IPS-18a (cell line): Measurements from ENCODE around the gene CDC42EP2.
"Not testable (repeated sequence)": the region's sequence is repeated elsewhere in the genome, so short reads cannot be mapped to it uniquely, and the experiment has no call there.

Experiments used
- H3K27ac ChIP-seq: one replicate; pipeline ENCODE4 v1.5.1; 2013; ENCODE audit warnings: low read length
- H3K27me3 ChIP-seq: one replicate; pipeline ENCODE4 v1.6.1; 2013; ENCODE audit warnings: mild to moderate bottlenecking, low read length; ENCODE audit not compliant: control insufficient read depth, insufficient read depth
- H3K36me3 ChIP-seq: one replicate; pipeline ENCODE4 v1.6.1; 2013; ENCODE audit warnings: low read depth, low read length; ENCODE audit not compliant: control insufficient read depth
- H3K4me1 ChIP-seq: one replicate; pipeline ENCODE4 v1.6.1; 2013; ENCODE audit warnings: low read depth, low read length; ENCODE audit not compliant: control insufficient read depth
- H3K4me3 ChIP-seq: one replicate; pipeline ENCODE4 v1.5.1; 2013; ENCODE audit warnings: low read length
- H3K9ac ChIP-seq: one replicate; pipeline ENCODE4 v1.6.1; 2013; ENCODE audit warnings: mild to moderate bottlenecking, low read length, moderate library complexity
- H3K9me3 ChIP-seq: one replicate; pipeline ENCODE4 v1.6.1; 2013; ENCODE audit warnings: low read depth, low read length; ENCODE audit not compliant: control insufficient read depth

CDC42EP2 gene

DNA sequence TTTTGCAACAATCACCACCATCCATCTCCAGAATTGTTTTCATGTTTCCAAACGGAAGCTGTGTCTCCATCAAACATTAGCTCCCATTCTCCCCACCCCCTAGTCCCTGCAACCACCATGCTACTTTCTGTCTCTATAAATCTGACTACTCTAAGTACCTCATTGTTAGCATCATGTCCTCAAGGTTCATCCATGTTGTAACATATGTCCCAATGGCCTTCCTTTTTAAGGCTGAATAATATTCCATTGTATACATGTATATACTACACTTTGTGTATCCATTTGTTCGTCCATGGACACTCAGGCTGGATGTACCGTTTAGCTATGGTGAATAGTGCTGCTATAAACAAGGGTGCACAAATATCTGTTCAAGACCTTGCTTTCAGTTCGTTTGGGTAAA is 10.8 kb downstream of the CDC42EP2 start:
- Histone ChIP-seq H3K4me1 (no peaks in the 10 kb centered on the region), H3K9me3 (no peaks in the 10 kb centered on the region), H3K9ac (no peak overlapping the region), H3K4me3 (no peak overlapping the region), H3K27ac (no peak overlapping the region), H3K36me3 (peaks cover 20% of the 10 kb centered on the region), H3K27me3 (no peaks in the 10 kb centered on the region)

- Histone ChIP-seq H3K27me3 (no peaks in the 10 kb centered on the region), H3K4me1 (no peaks in the 10 kb centered on the region), H3K9ac (no peak overlapping the region), H3K9me3 (no peaks in the 10 kb centered on the region), H3K36me3 (peaks cover 4% of the 10 kb centered on the region), H3K27ac (no peak overlapping the region), H3K4me3 (no peak overlapping the region)
Observed at GRCh38 chr11:65327021-65327420, 12.4 kb downstream of the CDC42EP2 start.

DNA sequence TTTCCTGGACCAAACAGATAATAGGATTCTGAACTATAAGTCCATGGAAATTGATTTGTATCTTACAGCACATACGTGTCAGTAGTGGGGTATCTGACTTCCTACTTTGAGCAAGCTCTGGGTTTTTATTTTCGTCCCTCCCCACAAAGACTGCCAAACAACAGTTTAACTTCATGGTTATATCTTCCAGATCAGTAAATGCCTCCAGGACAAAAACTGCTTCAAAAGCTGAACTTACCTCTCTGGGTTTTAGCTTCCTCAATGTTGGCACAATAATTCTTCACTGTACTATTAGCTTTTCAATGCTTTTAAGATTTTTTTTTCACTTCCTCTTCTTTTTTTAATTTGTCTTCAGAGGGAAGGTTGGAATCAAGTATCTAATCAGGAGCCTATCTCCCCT is 14.8 kb downstream of the CDC42EP2 start:
- Histone ChIP-seq H3K4me3 (no peak overlapping the region), H3K9ac (no peak overlapping the region), H3K27ac (no peak overlapping the region)

DNA sequence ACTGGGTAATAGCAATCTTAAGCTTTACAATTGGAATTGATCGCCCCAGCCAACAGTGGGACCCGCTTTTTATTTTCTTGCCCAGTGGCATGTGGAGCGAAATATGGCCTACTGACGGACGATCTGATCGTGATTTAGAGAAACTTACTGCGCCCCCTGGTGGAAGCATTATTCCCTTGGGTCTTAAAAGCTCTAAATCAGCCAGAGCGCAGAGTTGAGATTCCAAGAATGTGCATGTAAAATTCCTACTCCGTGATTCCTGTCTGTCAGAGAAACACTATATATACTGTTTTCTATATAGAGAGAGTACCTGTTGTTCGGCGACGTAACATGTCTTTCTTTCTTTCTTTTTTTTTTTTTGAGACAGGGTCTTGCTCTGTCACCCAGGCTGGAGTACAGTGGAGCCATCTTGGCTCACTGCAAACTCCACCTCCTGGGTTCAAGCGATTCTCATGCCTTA is 15.3 kb downstream of the CDC42EP2 start:
- Histone ChIP-seq H3K36me3 (no peaks in the 10 kb centered on the region), H3K9me3 (no peaks in the 10 kb centered on the region), H3K4me3 (no peak overlapping the region), H3K27ac (no peak overlapping the region), H3K27me3 (no peaks in the 10 kb centered on the region), H3K9ac (no peak overlapping the region), H3K4me1 (peaks cover 2% of the 10 kb centered on the region)

More for the DNA sequence above, 14.8 kb downstream of the CDC42EP2 start:
- H3K4me1 ChIP-seq: no peaks in the 10 kb centered on the region
- H3K9me3 ChIP-seq: no peaks in the 10 kb centered on the region
- no peaks in the 10 kb centered on the region for H3K36me3 ChIP-seq
- H3K27me3 ChIP-seq: no peaks in the 10 kb centered on the region

DNA sequence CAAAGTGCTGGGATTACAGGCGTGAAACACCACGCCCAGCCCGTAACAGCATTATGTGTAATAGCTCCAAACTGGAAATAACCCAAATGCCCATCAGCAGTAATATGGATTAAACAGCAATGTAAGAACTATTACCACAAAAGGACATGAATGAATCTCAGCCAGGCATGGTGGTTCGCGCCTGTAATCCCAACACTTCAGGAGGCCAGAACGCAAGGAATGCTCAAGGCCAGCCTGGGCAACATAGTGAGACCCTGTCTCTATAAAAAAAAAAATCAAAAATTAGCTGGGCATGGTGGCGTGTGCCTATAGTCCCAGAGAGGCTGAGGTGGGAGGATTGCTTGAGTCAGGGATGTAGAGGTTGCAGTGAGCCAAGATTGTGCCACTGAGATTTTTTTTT is 15.9 kb downstream of the CDC42EP2 start:
- Histone ChIP-seq H3K9ac (no peak overlapping the region), H3K27me3 (no peaks in the 10 kb centered on the region), H3K4me3 (no peak overlapping the region), H3K9me3 (no peaks in the 10 kb centered on the region), H3K4me1 (peaks cover 7% of the 10 kb centered on the region), H3K36me3 (no peaks in the 10 kb centered on the region), H3K27ac (no peak overlapping the region)

DNA sequence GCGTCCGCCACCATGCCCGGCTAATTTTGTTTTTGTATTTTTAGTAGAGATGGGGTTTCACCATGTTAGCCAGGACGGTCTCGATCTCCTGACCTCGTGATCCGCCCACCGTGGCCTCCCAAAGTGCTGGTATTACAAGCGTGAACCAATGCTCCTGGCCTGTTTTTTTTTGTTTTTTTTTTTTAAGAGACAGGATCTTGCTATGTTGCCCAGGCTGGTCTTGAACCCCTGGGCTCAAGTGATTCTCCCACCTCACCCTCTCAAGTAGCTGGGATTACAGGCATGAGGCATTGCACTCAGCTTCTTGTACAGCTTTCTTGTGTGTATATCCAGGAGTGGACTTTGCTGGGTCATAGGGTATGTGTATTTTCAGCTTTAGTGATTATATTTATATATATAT is 17.9 kb downstream of the CDC42EP2 start:
- not testable (repeated sequence) for H3K4me3 ChIP-seq, H3K27me3 ChIP-seq, H3K9ac ChIP-seq, H3K36me3 ChIP-seq, H3K9me3 ChIP-seq, H3K27ac ChIP-seq, H3K4me1 ChIP-seq

DNA sequence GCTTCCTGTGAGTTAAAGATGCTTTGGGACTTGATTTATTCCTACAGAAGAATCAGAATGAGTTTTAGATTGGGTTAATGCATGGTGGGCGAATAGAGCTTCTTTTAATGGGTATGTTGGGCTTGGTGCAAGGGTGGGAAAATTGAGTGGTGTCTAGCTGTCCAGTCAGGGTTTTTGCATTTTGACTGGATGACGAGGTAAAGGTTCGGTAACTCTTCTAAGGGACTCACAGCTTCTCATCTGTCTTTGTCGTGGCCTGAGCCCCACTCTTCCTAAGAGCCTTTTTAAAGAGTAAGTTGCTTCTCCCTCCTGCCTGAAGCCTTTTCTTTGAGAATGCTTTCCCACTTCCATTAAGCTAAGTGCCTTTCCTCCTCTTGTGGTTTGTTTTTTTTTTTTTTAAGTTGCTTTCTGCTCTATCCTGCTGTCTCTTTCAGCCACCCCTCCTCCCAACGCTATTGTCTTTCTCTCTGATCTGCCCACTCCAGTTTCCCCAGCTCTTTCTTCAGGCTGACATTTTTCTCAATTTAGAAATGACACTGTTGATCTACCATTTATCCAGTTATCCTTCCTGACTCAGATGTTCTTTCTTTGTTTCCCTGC is 20.1 kb downstream of the CDC42EP2 start:
- no peaks in the 10 kb centered on the region for H3K9me3 ChIP-seq
- peak overlapping the region; percentile 84 for H3K4me3 ChIP-seq
- H3K27ac ChIP-seq: no peak overlapping the region

DNA sequence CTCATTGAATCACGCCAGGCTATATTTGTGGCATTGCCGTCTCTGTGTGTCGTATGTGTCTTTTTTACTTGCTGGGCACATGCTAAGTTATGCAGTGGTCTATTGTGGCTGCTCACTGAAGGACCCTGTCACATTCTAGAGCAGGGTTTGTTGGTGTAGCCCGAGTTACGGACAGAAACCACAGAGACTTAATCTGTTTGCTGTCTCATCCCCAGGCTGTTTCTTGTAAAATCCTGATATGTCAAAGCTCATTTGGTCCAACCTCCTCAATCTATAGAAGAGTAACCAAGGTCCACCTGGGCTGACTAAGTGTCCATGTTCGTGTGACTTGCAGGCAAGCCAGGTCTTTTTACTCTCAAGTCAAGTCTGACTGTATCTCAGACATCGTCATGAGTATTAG is 24.0 kb downstream of the CDC42EP2 start:
- Histone ChIP-seq H3K4me1 (peaks cover 7% of the 10 kb centered on the region), H3K9ac (no peak overlapping the region), H3K9me3 (no peaks in the 10 kb centered on the region), H3K36me3 (peaks cover 32% of the 10 kb centered on the region), H3K4me3 (no peak overlapping the region), H3K27me3 (no peaks in the 10 kb centered on the region), H3K27ac (no peak overlapping the region)

More for the DNA sequence above, 20.1 kb downstream of the CDC42EP2 start:
- Histone ChIP-seq H3K36me3 (no peaks in the 10 kb centered on the region), H3K4me1 (peaks cover 7% of the 10 kb centered on the region), H3K27me3 (no peaks in the 10 kb centered on the region), H3K9ac (peak overlapping the region; percentile 86)

- Histone ChIP-seq H3K36me3 (peaks cover 46% of the 10 kb centered on the region), H3K4me3 (no peak overlapping the region), H3K9ac (no peak overlapping the region)
Observed at GRCh38 chr11:65340226-65340625, 25.6 kb downstream of the CDC42EP2 start.

DNA sequence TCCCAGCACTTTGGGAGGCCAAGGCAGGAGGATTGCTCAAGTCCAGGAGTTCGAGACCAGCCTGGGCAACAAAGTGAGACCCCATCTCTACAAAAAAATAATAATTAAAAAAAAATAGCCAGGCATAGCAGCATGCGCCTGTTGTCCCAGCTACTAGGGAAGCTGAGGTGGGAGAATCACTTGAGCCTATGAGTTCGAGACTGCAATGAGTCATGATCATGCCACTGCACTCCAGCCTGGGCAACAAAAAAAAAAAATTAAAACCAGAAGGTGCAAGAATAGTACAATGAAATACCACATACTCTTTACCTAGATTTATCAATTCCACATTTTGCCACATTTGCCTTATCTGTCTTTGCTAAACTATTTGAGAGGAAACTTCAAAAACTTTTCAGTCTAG is 27.2 kb downstream of the CDC42EP2 start:
- H3K9ac ChIP-seq: no peak overlapping the region
- no peak overlapping the region for H3K27ac ChIP-seq
- H3K36me3 ChIP-seq: peaks cover 61% of the 10 kb centered on the region
- H3K9me3 ChIP-seq: no peaks in the 10 kb centered on the region
- no peaks in the 10 kb centered on the region for H3K27me3 ChIP-seq
- no peaks in the 10 kb centered on the region for H3K4me1 ChIP-seq
- H3K4me3 ChIP-seq: no peak overlapping the region

More at GRCh38 chr11:65340226-65340625, 25.6 kb downstream of the CDC42EP2 start:
- Histone ChIP-seq H3K27me3 (no peaks in the 10 kb centered on the region), H3K27ac (no peak overlapping the region), H3K4me1 (peaks cover 2% of the 10 kb centered on the region), H3K9me3 (no peaks in the 10 kb centered on the region)

- H3K36me3 ChIP-seq: peaks cover 43% of the 10 kb centered on the region
- H3K4me1 ChIP-seq: peaks cover 7% of the 10 kb centered on the region
- no peaks in the 10 kb centered on the region for H3K9me3 ChIP-seq
- peaks cover 13% of the 10 kb centered on the region for H3K27me3 ChIP-seq
- no peak overlapping the region for H3K4me3 ChIP-seq
- H3K27ac ChIP-seq: no peak overlapping the region
- no peak overlapping the region for H3K9ac ChIP-seq
Observed at GRCh38 chr11:65351511-65351910, 36.8 kb downstream of the CDC42EP2 start.

DNA sequence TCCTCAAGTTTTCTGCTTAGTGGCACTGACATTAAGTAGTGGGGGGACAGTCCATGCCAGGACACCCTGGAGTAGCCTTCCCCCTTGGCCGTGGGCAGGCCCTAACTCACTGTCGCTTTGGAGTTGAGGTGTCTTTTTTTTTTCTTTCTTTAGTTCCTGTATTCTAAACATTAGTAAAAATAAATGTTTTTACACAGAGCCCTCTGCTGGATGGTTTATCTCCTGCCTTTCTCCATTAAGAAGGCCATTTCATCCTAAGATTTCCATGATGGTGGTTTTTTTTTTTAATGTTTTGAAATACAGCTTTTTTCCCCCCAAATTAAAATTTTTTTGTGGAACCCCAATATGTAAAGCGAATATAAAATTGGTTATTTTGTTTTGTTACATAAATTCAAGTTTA is 38.1 kb downstream of the CDC42EP2 start:
- Histone ChIP-seq H3K4me3 (no peak overlapping the region), H3K9ac (no peak overlapping the region), H3K9me3 (no peaks in the 10 kb centered on the region)

More for the DNA sequence above, 38.1 kb downstream of the CDC42EP2 start:
- H3K27me3 ChIP-seq: peaks cover 24% of the 10 kb centered on the region
- peaks cover 7% of the 10 kb centered on the region for H3K4me1 ChIP-seq
- peaks cover 40% of the 10 kb centered on the region for H3K36me3 ChIP-seq
- no peak overlapping the region for H3K27ac ChIP-seq
